Activated CD4-positive, alpha-beta T cell treated with anti-CD3 and anti-CD28 coated beads, Interleukin-2, amount 50 U/mL, for 4 hours (primary cell): ENCODE measurements around the gene GEMIN7.

Experiments used
- DNase-seq, 2 experiments: peaks; one replicate each; pipeline ENCODE4 v3.0.0-alpha.2; 2020

The GEMIN7 gene

GRCh38 chr19:45063851-45064801 lies 14.9 kb upstream of the GEMIN7 start:
- no peak for DNase-seq

GRCh38 chr19:45066921-45067661 lies 12.0 kb upstream of the GEMIN7 start:
- no peak for DNase-seq

GRCh38 chr19:45068041-45068440 lies 11.0 kb upstream of the GEMIN7 start:
- DNase-seq = no peak

- DNase-seq = no peak
Observed at GRCh38 chr19:45069056-45069455, 10.0 kb upstream of the GEMIN7 start.

GRCh38 chr19:45070214-45070613 lies 8.8 kb upstream of the GEMIN7 start:
- no peak for DNase-seq

GRCh38 chr19:45070861-45071544 lies 8.1 kb upstream of the GEMIN7 start:
- no peak for DNase-seq

- DNase-seq = no peak
Observed at GRCh38 chr19:45071545-45071938, 7.5 kb upstream of the GEMIN7 start.

- DNase-seq = no peak
Observed at GRCh38 chr19:45071969-45072790, 6.9 kb upstream of the GEMIN7 start.

- DNase-seq = no peak
Observed at GRCh38 chr19:45074744-45075300, 4.2 kb upstream of the GEMIN7 start.

GRCh38 chr19:45075301-45076028 lies 3.6 kb upstream of the GEMIN7 start:
- DNase-seq = no peak

- peak; percentile 64 to 65 for DNase-seq
Observed at GRCh38 chr19:45076029-45076850, 2.8 kb upstream of the GEMIN7 start, which contains the start of gene ZNF296. Gene ZNF296, minus strand, starts transcription at chr19:45076478. Its CDS starts 105 bp downstream, at chr19:45076373.

GRCh38 chr19:45076851-45077730 lies 2.0 kb upstream of the GEMIN7 start:
- DNase-seq = no peak

GRCh38 chr19:45078390-45079062 lies 534 bp upstream of the GEMIN7 start:
- no peak for DNase-seq

GRCh38 chr19:45079911-45080370 lies 881 bp downstream of the GEMIN7 start:
- DNase-seq = no peak

- DNase-seq = no peak
Observed at GRCh38 chr19:45082170-45082569, 3.1 kb downstream of the GEMIN7 start.

GRCh38 chr19:45086480-45086879 lies 7.4 kb downstream of the GEMIN7 start:
- no peak for DNase-seq

- peak; percentile 22 to 32 for DNase-seq
Observed at GRCh38 chr19:45087531-45087930, 8.5 kb downstream of the GEMIN7 start.

- DNase-seq = no peak
Observed at GRCh38 chr19:45090034-45090433, 11.0 kb downstream of the GEMIN7 start.

GRCh38 chr19:45090606-45091005 lies 11.5 kb downstream of the GEMIN7 start:
- no peak for DNase-seq
